ENCODE measurements around the gene SCN2A. TPM values are rescaled to one million over a fixed set of nuclear protein-coding genes. Genes with fewer than 3 reads are reported as not detected.
"Not testable (repeated sequence)": the region's sequence is repeated elsewhere in the genome, so short reads cannot be mapped to it uniquely, and the experiment has no call there.

SCN2A gene
- total RNA-seq, 2 experiments from 2014 or later = 0.02 TPM; not detected in 1

- no peak for DNase-seq
- POLR2A ChIA-PET = no interaction called here
- CTCF ChIA-PET = no interaction called here
- Mint-ChIP-seq H3K27me3 (no peaks in the 10 kb centered on the region), H3K36me3 (ENCODE audit: low read depth) (no peaks in the 10 kb centered on the region), H3K4me3 (no peak overlapping the region), H3K9me3 (no peaks in the 10 kb centered on the region), H3K4me1 (no peaks in the 10 kb centered on the region), H3K27ac (no peak overlapping the region)
Measured at GRCh38 chr2:165373278-165374010, 134.2 kb downstream of the SCN2A start.

DNA sequence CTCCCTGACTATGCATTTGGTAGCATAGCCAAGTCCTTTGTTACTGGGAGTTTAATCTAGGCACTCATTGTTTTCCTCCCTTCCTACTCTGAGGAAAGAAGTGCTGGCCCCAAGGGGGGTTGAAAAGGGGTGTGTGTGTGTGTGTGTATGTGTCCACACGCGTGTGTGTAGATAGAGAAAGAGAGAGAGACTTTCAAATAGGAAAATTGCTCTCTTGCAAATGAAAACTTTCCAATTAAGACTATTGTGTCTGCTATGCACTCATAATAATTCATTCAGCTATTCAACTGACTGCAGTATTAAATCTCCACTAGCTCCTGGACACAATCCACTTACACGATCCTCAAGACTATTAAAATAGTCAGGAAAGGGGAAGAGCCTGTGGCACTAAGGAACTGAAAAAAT is 137.4 kb downstream of the SCN2A start:
- no peaks in the 10 kb centered on the region for H3K27me3 Mint-ChIP-seq
- DNase-seq = no peak
- no peaks in the 10 kb centered on the region for H3K9me3 Mint-ChIP-seq
- no peak overlapping the region for H3K27ac Mint-ChIP-seq
- no peaks in the 10 kb centered on the region for H3K36me3 Mint-ChIP-seq (ENCODE audit: low read depth)
- no peaks in the 10 kb centered on the region for H3K4me1 Mint-ChIP-seq
- H3K4me3 Mint-ChIP-seq = no peak overlapping the region
- ChIA-PET POLR2A (no interaction called here), CTCF (no interaction called here)

- H3K36me3 Mint-ChIP-seq (ENCODE audit: low read depth) = no peaks in the 10 kb centered on the region
- CTCF ChIA-PET = no interaction called here
- H3K4me3 Mint-ChIP-seq = no peak overlapping the region
- H3K27me3 Mint-ChIP-seq = peaks cover 7% of the 10 kb centered on the region
- POLR2A ChIA-PET = no interaction called here
- no peaks in the 10 kb centered on the region for H3K4me1 Mint-ChIP-seq
- H3K9me3 Mint-ChIP-seq = no peaks in the 10 kb centered on the region
- H3K27ac Mint-ChIP-seq = no peak overlapping the region
- DNase-seq = no peak
Measured at GRCh38 chr2:165382362-165382761, 143.1 kb downstream of the SCN2A start.

DNA sequence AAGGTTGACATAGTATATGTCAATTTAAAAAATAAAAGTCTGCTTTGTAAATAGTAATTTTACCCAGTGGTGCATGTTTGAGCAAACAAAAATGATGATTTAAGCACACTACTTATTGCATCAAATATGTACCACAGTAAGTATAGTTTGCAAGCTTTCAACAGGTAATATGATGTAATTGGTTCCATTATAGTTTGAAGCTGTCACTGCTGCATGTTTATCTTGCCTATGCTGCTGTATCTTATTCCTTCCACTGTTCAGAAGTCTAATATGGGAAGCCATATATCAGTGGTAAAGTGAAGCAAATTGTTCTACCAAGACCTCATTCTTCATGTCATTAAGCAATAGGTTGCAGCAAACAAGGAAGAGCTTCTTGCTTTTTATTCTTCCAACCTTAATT is 151.7 kb downstream of the SCN2A start:
- Mint-ChIP-seq H3K4me1 (peaks cover 13% of the 10 kb centered on the region), H3K36me3 (ENCODE audit: low read depth) (no peaks in the 10 kb centered on the region), H3K27ac (no peak overlapping the region), H3K27me3 (peaks cover 24% of the 10 kb centered on the region), H3K9me3 (no peaks in the 10 kb centered on the region), H3K4me3 (no peak overlapping the region)
- ChIA-PET POLR2A (no interaction called here), CTCF (interaction anchor here (0.5 to 2.3 kb wide), 2 partner anchors 252 to 484 kb away, joined by 3 to 5 read pairs; no protein-coding TSS in a partner anchor)
- DNase-seq = no peak

- Mint-ChIP-seq H3K27ac (peak overlapping the region; percentile 71), H3K4me1 (peaks cover 13% of the 10 kb centered on the region), H3K9me3 (no peaks in the 10 kb centered on the region), H3K27me3 (peaks cover 29% of the 10 kb centered on the region), H3K4me3 (no peak overlapping the region), H3K36me3 (ENCODE audit: low read depth) (no peaks in the 10 kb centered on the region)
- POLR2A ChIA-PET = no interaction called here
- no peak for DNase-seq
- CTCF ChIA-PET = interaction anchor here (2.3 kb wide), 1 partner anchor 483 kb away, joined by 5 read pairs; no protein-coding TSS in a partner anchor
Measured at GRCh38 chr2:165391791-165392190, 152.6 kb downstream of the SCN2A start.

DNA sequence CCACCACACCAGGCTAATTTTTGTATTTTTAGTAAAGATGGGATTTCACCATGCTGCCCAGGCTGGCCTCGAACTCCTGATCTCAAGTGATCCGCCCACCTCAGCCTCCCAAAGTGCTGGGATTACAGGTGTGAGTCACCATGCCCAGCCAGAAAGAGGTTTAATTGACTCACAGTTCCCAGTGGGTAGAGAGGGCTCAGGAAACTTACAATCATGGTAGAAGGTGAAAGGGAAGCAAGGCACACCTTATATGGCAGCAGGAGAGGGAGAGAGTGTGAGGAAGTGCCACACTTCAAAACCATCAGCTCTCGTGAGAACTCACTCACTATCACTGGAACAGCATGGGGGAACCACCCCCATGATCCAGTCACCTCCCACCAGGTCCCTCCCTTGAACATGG is 159.4 kb downstream of the SCN2A start:
- CTCF ChIA-PET; H3K4me3 Mint-ChIP-seq; H3K27ac Mint-ChIP-seq; POLR2A ChIA-PET; DNase-seq; H3K9me3 Mint-ChIP-seq; H3K36me3 Mint-ChIP-seq (ENCODE audit: low read depth); H3K4me1 Mint-ChIP-seq: not testable (repeated sequence)
- peaks cover 15% of the 10 kb centered on the region for H3K27me3 Mint-ChIP-seq

GRCh38 chr2:165401285-165401852 is 162.2 kb downstream of the SCN2A start:
- DNase-seq = peak; percentile 27
- H3K27me3 Mint-ChIP-seq = peaks cover 15% of the 10 kb centered on the region
- no peaks in the 10 kb centered on the region for H3K36me3 Mint-ChIP-seq (ENCODE audit: low read depth)
- H3K4me1 Mint-ChIP-seq = no peaks in the 10 kb centered on the region
- POLR2A ChIA-PET = no interaction called here
- no peaks in the 10 kb centered on the region for H3K9me3 Mint-ChIP-seq
- H3K4me3 Mint-ChIP-seq = no peak overlapping the region
- no peak overlapping the region for H3K27ac Mint-ChIP-seq
- CTCF ChIA-PET = no interaction called here

- Mint-ChIP-seq H3K36me3 (ENCODE audit: low read depth) (no peaks in the 10 kb centered on the region), H3K4me3 (no peak overlapping the region), H3K4me1 (no peaks in the 10 kb centered on the region), H3K27ac (no peak overlapping the region), H3K9me3 (no peaks in the 10 kb centered on the region), H3K27me3 (peaks cover 13% of the 10 kb centered on the region)
- no peak for DNase-seq
- POLR2A ChIA-PET = no interaction called here
- CTCF ChIA-PET = interaction anchor here (1.0 kb wide), 1 partner anchor 27 kb away, joined by 3 read pairs; no protein-coding TSS in a partner anchor
Measured at GRCh38 chr2:165402162-165402561, 162.9 kb downstream of the SCN2A start.

- POLR2A ChIA-PET = no interaction called here
- Mint-ChIP-seq H3K36me3 (ENCODE audit: low read depth) (no peaks in the 10 kb centered on the region), H3K4me3 (no peak overlapping the region), H3K4me1 (no peaks in the 10 kb centered on the region), H3K9me3 (no peaks in the 10 kb centered on the region), H3K27ac (no peak overlapping the region), H3K27me3 (peaks cover 10% of the 10 kb centered on the region)
- no peak for DNase-seq
- CTCF ChIA-PET = no interaction called here
Measured at GRCh38 chr2:165406173-165406572, 167.0 kb downstream of the SCN2A start.

- CTCF ChIA-PET = interaction anchor here (1.1 kb wide), 1 partner anchor 466 kb away, joined by 3 read pairs; no protein-coding TSS in a partner anchor
Measured at GRCh38 chr2:165407466-165407865, 168.3 kb downstream of the SCN2A start.

DNA sequence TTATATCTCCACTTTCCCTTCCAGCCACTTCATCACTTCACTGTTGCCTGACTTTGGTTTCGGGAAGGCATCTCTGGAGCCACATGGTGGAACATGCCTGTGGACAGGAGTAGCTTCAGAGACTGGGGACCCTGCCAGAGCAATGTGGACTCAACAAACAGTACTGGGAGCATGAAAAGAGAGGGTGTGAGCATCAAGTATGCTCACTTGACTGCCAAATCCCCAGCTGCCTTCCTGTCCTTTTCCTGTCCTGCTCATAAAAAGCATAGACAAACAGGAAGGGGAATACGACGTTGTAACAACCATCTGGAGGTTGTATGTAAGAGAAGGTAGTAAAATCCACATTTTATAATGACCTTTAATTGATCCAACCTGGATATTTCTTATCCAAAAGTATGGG is 169.0 kb downstream of the SCN2A start:
- Mint-ChIP-seq H3K4me1 (no peaks in the 10 kb centered on the region), H3K27me3 (peaks cover 8% of the 10 kb centered on the region), H3K27ac (no peak overlapping the region), H3K9me3 (no peaks in the 10 kb centered on the region), H3K4me3 (no peak overlapping the region), H3K36me3 (ENCODE audit: low read depth) (no peaks in the 10 kb centered on the region)
- CTCF ChIA-PET = no interaction called here
- POLR2A ChIA-PET = no interaction called here
- no peak for DNase-seq

More at GRCh38 chr2:165407466-165407865, 168.3 kb downstream of the SCN2A start:
- Mint-ChIP-seq H3K27me3 (peaks cover 8% of the 10 kb centered on the region), H3K4me3 (no peak overlapping the region), H3K4me1 (no peaks in the 10 kb centered on the region), H3K27ac (no peak overlapping the region), H3K9me3 (no peaks in the 10 kb centered on the region), H3K36me3 (ENCODE audit: low read depth) (no peaks in the 10 kb centered on the region)
- POLR2A ChIA-PET = no interaction called here
- DNase-seq = no peak

- Mint-ChIP-seq H3K4me1 (no peaks in the 10 kb centered on the region), H3K9me3 (no peaks in the 10 kb centered on the region), H3K27me3 (peaks cover 2% of the 10 kb centered on the region), H3K4me3 (no peak overlapping the region), H3K27ac (no peak overlapping the region), H3K36me3 (ENCODE audit: low read depth) (no peaks in the 10 kb centered on the region)
- no peak for DNase-seq
- POLR2A ChIA-PET = no interaction called here
- CTCF ChIA-PET = no interaction called here
Measured at GRCh38 chr2:165410276-165410675, 171.1 kb downstream of the SCN2A start.

- no peak for DNase-seq
- no peaks in the 10 kb centered on the region for H3K4me1 Mint-ChIP-seq
Measured at GRCh38 chr2:165414187-165414586, 175.0 kb downstream of the SCN2A start.

DNA sequence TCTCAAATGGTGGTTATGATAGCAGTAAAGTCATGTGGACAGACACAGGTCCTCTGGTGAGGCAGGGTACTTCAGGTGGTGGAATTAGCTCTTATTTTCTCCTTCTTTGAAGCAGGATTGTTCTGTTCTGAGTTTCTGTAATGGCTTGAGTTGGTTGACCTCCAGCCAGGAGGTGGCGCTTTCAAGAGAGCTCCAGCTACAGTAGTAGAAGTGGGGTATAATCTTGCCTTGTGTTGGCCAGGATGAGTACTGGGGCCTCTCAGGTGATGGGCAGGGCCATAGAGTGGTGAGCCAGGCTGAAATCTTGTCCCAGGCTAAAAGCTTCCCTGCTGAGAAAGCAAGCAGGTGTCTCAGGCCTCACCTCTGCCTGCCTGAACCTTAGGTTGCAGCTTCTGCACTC is 177.8 kb downstream of the SCN2A start:
- no peak overlapping the region for H3K27ac Mint-ChIP-seq
- no peaks in the 10 kb centered on the region for H3K36me3 Mint-ChIP-seq (ENCODE audit: low read depth)
- POLR2A ChIA-PET = no interaction called here
- DNase-seq = no peak
- H3K9me3 Mint-ChIP-seq = peaks cover under 1% of the 10 kb centered on the region
- H3K27me3 Mint-ChIP-seq = peaks cover 2% of the 10 kb centered on the region
- CTCF ChIA-PET = no interaction called here
- no peak overlapping the region for H3K4me3 Mint-ChIP-seq
- H3K4me1 Mint-ChIP-seq = no peaks in the 10 kb centered on the region

More at GRCh38 chr2:165414187-165414586, 175.0 kb downstream of the SCN2A start:
- Mint-ChIP-seq H3K27ac (no peak overlapping the region), H3K4me3 (no peak overlapping the region), H3K36me3 (ENCODE audit: low read depth) (no peaks in the 10 kb centered on the region), H3K9me3 (no peaks in the 10 kb centered on the region), H3K27me3 (peaks cover 2% of the 10 kb centered on the region)
- POLR2A ChIA-PET = no interaction called here
- CTCF ChIA-PET = no interaction called here
